D341Med (cell line): ENCODE data around the gene TMED5.
"Not testable (repeated sequence)": the region's sequence is repeated elsewhere in the genome, so short reads cannot be mapped to it uniquely, and the experiment has no call there.

ENCODE experiments used
- DNase-seq: peaks from one replicate; pipeline ENCODE4 v3.0.0; 2012; ENCODE audit warnings: low spot score

The TMED5 gene

DNA sequence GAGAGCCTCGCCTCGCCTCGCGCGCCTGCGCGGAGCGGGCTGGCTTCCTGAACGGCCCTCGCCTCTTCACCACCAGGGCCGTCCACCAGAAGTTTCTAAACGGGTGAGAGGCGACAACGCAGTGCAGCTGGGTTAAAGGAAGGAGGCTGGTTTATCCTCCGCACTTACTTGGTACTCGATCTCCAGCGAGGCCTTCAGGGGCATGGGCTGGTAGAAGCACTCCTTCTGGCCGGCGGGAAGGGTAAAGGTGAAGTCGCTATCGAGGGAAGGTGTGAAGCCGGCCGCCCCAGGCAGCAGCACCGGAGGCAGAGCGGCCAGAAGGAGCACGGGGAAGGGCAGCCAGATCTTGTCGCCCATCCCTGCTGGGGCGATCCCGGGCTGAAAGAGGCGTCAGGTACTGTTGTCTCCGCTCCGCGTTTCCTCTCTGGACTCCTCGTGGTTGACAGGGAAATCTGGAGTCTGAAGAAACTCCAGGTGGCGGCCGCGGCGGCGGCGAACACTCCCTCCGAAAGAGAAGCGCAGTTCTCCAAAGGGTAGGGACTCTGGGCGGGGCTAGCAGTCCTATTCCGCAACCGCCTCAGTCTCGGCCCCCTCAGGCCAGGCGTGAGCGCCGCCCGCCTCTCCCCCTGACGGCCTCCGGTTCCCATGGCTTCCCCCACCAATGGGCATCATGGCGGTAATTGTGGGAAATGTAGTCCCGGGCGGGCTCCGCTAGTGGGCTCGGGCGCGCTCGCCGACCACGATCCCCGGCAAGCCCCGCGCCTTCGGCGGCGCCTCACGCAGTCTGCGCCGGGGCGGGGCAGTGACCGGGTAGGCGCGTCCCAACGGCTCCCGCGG, at the start of gene TMED5:
TMED5 (minus strand) TSS at position 528 of the 837 bp plus-strand sequence; CDS start at position 357, 171 bp downstream.
- DNase-seq: peak; percentile 90

DNA sequence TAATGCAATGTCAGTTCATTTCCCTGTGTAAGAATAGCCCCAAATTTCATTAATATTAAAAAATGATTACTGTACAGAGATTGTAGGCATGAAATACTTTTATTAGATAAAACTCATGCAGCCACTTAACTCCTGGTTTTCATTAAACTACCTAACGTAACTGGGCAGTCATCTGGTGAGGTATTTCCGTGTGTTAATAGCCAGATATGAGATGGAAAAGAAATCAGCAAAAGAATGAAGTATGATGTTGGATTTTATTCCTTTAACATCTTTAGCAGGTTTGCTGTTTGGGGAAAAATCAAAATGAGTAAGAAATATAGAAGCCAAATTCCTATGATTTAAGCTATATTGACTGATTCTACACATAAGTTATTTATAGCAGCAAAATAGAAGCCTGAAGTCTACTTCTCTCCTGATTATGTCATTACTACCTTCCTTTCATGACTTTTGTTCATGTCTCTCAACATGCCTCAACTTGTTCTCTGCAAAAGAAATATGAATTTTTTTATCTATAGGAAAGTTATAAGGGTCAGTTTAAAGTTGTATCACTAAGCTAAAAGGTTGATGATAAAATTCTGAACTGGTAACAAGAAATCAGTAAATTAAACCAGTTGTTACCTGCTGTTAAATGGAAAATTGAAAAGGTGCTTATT, 42.9 kb upstream of the TMED5 start:
- no peak for DNase-seq

DNA sequence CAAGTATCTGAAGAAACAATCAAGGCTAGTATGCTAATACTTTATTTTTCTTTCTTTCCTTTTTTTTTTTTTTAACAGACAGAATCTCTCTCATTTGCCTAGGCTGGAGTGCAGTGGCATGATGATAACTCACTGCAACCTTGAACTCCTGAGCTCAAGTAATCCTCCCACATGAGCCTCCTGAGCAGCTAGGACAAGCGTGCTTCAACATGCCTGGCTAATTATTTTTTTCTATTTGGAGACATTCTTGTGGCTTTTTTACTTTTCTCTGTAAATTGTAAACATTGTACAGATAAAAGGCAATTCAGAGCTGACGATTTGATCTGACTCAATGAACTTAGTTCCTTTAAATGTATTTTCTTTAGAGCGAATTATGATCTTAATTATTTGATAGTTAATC, 41.7 kb upstream of the TMED5 start:
- DNase-seq: no peak

DNA sequence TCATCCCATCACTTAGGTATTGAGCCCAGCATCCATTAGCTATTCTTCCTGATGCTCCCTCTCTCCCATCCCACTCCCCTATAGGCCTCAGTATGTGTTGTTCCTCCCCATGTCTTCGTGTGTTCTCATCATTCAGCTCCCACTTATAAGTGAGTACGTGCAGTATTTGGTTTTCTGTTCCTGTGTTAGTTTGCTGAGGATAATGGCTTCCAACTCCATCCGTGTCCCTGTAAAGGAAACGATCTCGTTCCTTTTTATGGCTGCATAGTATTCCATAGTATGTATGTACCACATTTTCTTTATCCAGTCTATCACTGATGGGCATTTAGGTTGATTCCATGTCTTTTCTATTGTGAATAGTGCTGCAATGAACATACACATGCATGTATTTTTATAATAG, 40.5 kb upstream of the TMED5 start:
- DNase-seq: not testable (repeated sequence)

DNA sequence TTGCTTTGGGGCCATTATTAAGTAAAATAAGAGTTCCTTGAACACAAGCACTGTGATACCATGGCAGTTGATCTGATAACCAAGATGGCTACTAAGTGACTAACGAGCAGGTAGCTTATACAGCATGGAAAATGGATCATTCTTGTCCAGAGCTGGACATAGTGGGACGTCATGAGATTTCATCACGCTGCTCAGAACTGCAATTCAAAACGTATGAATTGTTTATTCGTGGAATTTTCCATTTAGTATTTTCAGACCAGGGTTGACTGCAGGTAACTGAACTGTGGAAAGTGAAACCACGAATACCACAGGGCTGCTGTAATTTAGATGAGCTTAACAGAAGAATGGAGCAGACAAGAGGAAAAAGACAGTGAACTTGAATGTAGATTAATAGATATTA, 39.2 kb upstream of the TMED5 start:
- no peak for DNase-seq

DNA sequence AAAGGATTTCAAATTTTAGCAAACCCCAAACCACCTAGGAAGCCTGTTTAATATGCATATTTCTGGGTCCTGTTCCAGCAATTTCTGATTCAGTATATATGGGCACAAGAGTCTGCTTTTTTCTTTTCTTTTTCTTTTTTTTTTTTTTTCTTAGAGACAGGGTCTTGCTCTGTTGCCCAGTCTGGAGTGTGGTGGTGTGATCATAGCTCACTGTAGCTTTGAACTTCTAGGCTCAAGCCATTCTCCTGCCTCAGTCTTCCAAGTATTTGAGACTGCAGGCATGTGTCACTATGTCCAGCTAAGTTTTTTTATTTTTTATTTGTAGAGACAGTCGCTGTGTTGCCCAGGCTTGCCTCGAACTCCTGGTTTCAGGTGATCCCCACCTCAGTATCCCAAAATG, 35.1 kb upstream of the TMED5 start:
- DNase-seq: no peak

DNA sequence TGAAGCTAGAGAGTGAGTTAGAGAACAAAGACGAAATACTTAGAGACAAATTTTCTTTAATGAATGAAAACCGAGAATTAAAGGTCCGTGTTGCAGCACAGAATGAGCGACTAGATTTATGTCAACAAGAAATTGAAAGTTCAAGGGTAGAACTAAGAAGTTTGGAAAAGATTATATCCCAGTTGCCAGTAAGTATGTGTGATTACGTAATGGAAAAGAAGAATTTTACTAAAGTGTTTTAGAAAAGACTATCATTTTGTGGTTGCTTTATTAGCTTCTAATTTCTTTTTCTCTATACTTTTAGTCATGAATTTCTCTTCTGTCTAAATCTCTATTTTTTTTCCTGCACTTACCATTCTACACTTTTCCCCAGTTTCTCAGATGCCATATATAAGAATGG, 27.0 kb upstream of the TMED5 start:
- DNase-seq: no peak

DNA sequence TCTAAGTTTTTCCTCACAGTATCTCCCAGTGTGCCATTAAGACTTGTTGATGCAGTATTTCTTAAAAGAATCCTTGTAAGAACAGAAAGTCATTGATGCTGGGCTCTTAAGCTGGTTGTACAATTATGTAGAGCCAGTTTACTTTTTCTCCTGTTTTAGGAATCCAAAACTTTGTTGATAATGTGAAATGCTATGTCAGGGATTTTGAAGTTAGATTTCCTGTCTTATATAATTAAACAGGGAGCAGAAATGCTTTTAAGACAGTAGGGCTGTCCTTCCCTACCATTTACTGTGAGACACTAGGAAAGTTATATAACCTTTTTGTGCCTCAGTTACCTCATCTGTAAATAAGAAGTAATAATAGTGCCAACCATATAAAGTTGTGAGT, 26.3 kb upstream of the TMED5 start:
- DNase-seq: no peak

DNA sequence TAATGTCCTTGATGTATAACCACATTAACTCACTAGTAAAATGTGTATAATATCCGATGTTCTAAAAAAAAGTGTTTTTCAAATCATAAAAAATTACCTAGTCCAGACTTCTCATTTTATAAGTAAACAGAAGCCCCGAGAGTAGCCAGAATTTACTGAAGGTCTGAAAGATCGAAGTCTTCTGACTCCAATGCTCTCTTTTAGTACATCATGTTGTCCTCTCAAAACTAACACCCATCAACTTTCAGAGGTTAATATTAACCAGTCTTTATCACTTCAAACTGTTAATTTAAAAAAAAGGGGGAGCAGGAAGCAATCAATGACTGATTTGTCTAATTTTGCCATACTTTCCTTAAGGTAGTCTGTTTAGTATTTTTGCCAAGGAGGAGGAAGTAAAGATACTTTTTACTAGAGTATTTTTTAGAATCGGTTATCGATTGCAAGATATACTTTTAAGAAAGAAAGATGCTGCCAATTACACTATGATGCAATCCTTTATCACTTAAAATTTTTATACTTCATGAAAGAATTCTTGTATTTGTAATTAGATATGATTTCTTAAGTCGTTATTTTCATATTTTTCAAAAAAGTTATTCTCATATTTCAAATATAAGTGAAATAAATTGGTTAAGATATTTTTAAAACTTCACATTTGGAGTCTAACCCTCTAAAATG, 25.8 kb upstream of the TMED5 start:
- no peak for DNase-seq

DNA sequence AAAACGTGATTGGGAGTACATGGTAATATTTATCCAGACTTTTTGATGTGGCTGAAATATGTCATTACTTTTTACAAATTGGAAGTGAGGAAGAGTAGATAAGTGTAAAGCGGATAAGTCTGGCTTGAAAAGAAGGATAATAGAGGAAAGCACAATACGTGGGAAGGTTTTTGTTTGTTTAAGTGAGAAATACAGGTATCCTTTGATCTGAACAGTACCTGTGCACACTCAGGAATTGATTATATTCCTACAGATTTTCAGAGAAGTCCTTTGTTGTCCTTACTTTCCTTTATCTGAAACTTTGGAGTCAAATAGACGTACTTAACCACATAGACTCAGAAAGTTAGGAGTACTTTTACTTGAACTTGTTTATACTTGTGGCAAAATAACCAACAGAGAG, 20.5 kb upstream of the TMED5 start:
- no peak for DNase-seq

DNA sequence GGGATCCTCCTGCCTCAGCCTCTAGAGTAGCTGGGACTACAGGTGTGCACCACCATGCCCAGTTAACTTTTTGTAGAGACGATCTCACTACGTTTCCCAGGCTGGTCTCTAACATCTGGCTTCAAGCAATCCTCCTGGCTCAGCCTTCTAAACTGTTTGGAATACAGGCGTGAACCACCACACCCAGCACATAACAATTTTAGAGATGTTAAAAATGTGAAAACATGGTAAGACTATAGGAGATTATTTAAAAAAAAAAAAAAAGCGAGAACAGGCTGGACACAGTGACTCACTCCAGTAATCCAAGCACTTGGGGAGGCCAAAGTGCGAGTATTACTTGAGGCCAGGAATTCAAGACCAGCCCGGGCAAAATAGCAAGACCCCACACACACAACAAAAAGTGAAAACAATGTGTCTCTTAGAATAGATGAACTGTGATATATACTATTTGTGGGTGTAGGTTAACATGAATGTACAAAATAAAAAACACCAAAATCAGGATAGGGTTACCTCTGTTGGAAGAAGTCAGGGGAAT, 19.9 kb upstream of the TMED5 start:
- no peak for DNase-seq

DNA sequence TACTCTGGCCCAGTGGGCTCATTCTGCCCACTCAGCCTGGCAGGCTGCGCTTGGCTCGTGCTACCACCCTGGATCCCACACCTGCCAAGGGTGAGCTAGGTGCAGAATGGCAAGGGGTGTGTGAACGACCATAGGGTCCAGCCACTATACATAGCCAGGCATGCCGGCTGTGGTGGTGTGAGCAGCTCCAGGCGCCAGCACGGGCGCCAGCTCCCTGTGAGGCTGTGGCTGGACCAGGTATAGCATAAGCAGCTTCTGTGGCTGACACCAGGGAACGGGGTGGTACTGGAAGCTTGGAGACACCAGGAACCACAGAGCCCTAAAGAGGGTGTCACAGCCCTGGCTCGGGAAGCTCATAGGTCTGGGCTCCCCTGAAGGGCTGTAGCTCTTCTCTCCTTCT, 18.9 kb upstream of the TMED5 start:
- no peak for DNase-seq

DNA sequence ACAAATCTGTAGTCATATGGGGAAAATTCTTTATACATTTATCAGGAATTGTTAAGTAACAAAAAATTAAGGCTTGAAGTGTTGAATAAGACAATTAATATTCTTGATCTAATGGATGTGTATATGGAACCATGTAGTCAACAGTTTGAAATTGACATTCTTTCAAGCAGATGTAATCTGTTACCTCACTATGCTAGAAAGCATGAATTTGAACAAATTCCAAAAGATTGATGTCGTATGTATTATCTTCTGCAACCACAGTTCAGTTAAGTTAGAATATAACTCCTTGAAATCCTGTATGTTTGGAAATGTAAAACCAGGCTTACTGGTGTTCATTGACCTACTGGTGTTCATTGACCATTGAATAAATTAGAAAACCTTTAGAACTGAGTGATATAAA, 16.4 kb upstream of the TMED5 start:
- DNase-seq: no peak

DNA sequence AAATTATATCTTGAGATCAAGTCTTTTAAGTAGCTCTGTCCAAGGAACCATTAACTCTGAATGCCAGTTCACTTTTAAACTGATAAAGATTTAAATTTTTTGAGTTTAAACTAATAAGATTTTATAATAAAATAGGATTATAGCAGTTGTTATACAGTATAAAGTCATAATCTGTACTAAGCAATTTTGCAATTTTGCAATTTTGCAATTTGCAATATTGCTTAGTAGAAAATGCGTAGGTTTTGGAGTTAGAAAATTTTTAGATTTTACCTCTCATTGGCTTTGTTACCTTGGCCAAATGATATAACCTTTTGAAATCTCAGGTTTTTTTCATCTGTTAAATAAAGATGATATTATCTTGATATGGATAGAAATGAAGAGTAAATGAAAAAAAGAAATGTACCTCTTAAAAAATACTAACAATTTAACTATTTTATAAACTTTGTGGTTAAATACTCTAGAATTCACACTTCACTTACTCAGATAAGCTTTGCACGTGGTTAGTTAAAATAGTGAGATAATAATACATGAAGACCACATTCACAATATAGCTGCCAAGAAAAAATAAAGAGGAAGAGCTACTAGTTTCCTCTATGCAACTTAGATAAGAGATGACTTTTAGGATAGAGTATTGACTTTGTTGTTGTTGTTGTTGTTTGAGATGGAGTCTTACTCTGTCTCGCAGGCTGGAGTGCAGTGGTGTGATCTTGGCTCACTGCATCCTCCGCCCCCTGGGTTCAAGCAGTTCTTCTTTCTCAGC, 14.2 kb upstream of the TMED5 start:
- DNase-seq: no peak

DNA sequence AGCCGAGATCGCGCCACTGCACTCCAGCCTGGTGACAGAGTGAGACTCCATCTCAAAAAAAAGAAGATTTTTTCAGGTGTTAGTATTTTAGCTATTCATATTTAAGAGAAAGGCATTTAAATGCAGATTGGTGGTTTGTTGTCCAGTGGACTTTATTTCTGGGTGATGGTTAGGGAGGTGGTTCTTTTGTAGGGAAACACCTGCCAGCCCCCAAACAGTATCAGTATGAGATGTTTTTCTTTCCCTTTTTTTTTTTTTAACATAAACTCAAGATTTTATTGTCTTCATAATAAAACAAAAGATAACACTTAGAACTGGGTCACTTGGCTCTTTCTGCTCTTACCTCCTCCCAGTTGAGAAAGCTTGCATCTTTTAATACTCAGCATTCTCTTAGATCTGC, 10.2 kb upstream of the TMED5 start:
- DNase-seq: no peak

DNA sequence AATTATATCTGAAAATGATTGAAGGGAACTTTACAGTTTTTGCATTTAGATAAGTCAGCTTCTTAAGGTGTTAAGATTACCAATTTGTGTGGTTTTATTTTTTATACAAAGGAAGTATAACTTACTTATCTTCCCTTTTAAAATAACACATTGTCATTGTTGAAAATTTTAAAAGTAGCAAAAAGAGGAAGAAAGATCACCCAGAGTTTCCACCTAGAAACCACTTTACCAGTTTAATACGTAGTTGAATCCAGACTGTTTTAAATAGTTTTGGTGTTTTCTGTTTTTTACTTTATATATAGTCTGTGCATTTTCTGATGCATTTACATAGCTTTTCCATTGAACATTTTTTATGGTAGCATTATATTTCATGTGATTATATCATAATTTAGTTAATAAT, 6.5 kb upstream of the TMED5 start:
- no peak for DNase-seq

DNA sequence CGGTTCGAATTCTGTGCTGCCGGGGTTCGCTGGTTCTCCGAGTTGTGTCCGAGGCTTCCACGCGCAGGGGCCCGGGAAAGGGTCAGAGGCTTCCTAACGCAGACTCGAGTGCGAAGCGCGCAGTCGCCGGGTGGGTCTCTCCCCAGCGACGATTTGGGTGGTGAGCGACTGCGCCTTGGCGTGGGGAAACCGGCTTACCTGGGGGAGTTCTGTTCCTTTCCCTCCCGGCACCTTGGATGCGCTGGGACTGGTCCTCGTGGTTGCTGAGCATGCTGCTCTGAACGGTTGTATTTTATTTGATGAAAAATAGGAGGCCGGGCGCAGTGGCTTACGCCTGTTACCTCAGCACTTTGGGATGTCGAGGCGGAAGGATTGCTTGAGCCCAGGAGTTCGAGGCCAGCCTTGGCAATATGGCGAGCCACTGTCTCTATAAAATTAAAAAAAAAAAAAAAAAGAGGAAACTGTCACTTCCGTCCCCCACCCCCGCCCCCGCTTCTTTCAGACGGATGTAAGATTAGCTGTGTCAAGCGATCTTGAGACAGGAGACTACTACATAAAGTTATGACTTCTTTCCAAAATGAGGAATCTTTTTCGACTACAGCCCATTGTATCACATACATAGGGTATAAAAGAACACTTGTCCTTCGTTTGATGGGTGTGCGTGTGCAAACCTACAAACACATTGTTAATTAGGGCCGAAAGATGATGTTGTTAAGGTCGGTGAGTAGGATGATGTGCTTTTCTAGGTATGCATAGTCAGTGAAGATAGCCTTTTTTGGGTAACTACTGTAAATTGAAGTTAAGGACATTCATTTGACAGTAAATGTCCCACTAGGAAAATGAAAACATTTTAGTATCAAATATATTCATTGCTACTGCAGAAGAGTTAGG, 755 bp upstream of the TMED5 start, which contains the start of gene CCDC18:
CCDC18 (plus strand) TSS at position 2 of the 891 bp plus-strand sequence. CDS start 2,638 bp downstream, outside the sequence.
- DNase-seq: peak; percentile 36

DNA sequence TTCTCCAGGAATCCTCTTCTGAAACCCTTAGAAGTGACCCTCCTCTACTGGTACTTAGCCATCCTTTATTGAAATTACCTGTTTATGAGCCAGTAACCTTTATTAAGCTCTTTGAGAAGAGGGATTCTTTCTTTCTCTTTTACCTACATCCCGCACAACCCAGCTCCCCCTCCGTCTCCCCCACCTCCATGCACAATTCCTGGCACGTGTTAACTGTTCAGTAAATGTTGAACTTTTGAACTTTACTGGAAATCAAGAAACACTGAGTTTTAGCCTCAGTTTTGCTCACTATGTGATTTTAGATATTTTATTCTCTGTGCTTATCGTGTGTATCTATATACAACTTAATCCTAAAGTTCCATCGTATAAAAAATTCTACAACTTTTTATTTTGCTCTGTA, 1.8 kb downstream of the TMED5 start:
- DNase-seq: no peak

DNA sequence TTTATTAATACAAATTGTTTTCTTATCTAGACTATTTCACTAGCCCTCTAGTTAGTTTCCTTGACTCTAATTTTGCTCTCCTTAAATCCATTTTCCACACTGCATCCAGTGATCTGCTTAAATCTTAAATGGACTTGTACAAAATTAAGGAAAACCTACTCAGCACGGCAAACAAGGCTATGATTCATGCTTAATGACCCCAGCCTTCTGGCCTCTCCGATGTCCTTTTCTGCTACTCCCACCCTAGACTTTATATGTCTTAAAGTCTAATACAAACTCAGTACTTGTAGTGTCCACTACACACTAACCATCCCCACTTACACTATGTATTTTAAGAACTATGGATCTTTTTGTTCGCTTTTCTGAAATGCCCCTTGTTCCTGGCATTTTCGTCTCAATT, 2.2 kb downstream of the TMED5 start:
- DNase-seq: no peak

DNA sequence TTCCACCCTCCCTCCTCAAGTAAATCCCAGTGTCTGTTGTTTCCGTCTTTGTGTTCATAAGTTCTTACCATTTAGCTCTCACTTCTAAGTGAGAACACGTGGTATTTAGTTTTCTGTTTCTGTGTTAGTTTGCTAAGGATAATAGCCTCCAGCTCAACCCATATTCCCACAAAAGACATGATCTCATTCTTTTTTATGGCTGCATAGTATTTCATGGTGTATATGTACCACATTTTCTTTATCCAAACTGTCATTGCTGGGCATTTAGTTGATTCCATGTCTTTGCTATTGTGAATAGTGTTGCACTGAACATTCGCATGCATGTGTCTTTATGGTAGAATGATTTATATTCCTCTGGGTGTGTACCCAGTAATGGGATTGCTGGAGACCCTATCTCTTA, 5.6 kb downstream of the TMED5 start:
- not testable (repeated sequence) for DNase-seq

DNA sequence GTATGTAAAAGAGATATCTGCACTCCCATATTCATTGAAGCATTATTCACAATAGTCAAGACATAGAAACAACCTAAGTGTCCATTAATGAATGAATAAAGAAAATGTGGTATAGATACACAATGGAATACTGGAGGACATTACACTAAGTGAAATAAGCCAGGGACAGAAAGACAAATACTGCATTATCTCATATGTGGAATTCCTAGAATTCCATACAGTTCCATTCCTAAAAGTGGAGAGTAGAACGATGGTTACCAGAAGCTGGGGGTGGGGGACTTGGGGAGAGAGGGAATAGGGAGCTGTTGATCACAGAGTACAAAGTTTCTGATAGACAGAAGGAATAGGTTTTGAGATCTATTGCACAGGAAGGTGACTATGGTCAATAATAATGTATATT, 7.4 kb downstream of the TMED5 start:
- DNase-seq: no peak
